NK-92 (cell line): ENCODE measurements around the gene RAB3C.

Experiments used
- DNase-seq: peaks from one replicate; lab custom pipeline; 2025; ENCODE audit not compliant: unreplicated experiment; lab: John Stamatoyannopoulos, UW

Gene RAB3C

DNA sequence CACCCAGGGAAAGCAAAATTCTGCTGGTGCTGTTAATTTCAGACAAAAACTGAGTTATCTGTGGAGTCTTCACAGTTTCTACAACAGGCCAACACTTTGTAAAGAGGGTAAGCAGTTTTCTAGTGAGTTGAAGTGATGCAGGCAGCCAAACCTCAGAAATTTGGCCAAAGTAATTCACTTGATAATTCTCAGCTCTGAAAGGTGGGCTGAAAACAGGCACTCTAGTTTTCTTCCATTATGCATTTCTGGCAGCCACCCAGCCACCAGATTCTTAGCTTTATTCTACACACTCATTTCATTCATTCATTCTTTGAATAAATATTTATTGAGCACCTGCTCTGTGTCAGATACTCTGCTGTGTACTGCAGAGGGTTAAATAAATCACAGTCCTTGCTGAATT lies 184.2 kb downstream of the RAB3C start:
- DNase-seq = no peak

DNA sequence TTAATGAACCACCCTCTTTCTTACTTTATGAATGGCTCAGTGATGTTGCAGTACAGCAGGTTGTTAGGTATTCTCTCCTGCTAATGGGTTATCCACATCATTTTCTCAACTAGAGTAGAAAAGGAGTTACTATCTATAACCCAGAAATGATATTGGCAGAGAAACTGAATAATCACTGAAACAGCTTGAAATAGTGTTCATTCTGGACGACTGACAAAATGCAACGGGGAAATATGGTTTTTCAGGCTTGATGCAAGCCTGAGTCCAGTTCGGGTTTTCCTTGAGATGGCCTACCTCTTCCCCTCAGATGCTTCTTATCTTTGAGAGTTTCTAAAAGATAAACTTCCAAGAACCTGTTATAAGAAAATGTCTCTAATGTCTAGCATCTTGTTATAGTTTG lies 187.3 kb downstream of the RAB3C start:
- no peak for DNase-seq

DNA sequence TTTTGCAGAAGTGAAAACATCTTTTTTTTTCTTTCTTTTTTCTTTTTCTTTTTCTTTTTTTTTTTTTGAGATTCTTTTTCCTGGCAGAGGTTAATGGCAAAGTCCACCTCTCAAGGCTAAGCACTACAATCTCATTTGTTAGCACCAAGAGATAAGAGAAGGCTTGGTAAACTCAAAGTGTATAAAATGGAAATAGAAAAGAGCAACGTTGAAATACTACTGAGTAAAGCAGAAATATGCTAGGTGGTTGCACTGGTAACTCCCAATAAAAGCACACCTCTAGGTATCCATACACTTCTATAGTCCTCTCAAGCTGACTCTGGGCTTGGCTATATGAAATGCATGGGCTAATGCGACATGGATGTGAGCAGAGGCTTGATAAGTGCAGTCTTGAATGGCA lies 188.9 kb downstream of the RAB3C start:
- DNase-seq = no peak

DNA sequence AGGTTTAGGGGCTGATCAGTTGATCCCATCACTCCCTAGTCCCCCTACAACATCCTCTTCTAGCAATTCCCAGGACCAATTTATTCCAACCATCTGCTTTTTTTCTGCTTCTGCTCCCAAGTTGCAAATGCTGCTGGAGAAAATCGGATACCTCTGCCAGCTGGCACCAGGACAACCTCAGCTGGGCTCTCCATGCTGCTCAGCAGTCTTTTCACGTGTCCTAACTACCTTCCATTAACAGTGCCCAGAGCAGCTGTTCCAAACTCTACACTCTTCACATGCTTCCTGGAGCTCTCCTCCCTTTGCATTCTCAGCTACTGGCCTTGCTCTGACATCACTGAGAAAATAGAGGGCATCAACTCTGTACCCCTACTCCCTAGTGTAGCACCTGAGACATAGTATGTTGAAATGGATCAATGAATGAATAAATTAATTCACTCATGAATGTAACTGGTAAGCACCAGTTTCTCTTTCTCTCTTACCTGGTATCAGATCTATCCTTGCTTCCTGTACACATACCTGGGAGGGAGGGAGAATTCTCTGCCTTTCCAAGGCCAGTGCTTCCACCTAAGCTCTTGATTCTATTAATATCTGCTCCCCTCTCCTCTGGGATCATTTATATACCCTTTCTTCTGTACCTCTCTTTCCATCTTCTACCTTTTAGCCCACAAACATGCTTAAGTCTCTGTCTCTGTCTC lies 191.0 kb downstream of the RAB3C start:
- no peak for DNase-seq

GRCh38 chr5:58774937-58775336 lies 192.1 kb downstream of the RAB3C start:
- DNase-seq = no peak

GRCh38 chr5:58775701-58776262 lies 192.9 kb downstream of the RAB3C start:
- DNase-seq = no peak

DNA sequence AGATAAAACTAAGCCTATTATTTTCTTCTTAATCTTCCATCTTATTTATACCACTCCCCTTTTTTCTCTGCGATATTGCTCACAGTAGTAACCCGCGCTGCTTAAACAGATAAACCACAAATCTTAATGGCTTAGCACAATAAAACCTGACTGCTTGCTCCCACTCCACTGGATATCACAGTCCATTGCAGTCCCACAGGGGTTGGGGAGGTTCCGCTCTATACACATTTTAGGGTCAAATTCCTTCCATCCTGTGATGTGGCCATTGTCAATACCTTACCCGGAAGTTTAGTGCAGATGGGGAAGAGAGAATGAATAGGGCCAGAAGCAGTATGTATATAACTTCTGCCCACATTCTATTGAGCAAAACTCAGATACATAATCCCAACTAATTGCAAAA lies 193.7 kb downstream of the RAB3C start:
- no peak for DNase-seq

GRCh38 chr5:58778888-58779287 lies 196.0 kb downstream of the RAB3C start:
- no peak for DNase-seq

- DNase-seq = no peak
Observed at GRCh38 chr5:58786035-58786434, 203.2 kb downstream of the RAB3C start.

DNA sequence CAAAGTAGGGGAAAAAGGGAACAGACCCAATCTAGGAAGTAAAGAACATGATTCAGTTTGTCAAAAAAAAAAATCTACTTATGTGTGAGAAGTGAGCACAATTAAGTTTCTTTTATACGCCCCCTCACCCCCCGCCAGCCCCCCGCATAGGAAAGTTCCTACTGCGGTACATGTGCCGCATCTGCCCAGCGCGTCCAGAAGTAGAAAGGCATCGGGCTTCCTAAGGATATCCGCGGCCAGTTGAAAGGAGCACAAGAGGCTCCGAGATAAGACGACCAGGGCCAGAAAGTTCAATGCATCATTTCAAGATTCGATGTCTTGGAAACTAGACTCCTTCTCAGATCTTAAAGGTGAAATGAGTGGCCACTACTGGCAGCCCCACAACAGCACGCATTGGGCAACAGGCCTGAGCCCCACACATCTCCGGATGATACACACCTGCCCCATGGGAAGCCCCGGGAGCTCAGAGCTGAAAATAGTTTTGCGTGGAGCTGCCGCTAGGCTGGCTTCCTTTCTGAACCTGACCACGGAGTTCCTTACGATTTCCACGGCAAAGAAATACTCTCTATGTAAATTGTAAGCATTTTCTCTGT lies 203.9 kb downstream of the RAB3C start:
- no peak for DNase-seq

DNA sequence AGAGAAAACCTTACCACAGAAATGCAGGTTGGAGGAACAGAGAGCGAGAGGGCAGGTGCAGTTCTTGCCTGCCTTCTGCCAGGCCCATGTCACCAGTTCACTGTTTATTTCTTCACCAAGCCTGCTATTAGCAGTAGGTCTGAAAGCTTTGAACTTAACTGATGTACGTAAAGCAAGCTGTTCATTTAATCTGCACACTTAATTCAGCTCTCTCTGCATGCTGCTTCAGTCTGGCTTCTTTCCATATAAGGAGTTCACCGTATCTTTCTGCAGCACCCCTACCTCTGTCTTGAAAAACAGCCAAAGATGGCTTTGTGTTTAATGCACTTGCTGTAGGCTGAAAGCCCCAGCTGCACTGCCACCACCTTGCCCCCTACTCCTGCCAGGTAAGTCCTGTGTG lies 205.1 kb downstream of the RAB3C start:
- no peak for DNase-seq

DNA sequence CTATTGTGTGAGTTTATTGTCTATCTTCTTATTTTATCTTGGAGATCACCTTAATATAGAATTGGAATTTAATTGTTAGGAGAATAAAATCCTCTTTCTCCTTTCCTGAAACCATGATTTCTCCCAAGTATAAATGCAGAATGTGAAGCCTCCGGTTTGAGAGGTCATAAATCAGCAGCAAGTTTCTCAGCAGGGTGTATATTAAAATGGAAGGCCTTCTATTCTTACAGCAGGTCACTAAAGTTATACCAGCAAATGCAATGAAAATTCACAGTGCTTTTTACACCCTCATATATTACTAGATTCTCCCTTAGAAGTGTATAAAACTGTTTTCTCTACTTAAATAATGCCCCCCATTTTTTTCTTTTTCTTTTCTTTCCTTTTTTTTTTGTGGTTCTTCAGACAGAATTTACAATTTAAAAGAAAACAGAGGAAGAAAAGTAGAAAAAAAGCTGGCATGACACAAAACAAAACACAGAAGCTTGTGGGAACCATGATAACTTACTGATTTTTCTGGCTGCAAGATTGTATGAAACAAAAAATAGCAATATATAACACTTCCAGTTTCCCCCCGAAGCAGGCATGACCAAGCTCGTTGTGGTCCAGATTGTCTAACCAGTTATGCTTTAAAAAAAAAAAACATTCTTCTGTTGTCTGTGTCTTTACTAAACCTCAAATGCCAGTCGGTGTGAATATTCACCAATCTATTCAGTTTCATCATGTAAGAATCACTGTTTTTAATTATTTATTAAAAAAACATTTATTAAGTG lies 211.2 kb downstream of the RAB3C start:
- no peak for DNase-seq

DNA sequence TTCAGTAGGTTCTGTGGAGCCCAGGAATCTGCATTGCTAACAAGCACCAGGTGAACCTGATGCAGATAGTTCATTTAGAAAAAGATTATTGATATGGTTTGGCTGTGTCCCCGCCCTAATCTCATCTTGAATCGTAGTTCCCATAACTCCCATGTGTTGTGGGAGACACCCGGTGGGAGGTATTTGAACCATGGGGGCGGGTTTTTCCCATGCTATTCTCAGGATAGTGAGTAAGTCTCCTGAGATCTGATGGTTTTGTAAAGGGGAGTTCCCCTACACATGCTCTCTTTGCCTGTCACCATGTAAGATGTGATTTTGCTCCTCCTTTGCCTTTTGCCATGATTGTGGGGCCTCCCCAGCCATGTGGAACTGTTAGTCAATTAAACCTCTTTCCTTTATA lies 212.0 kb downstream of the RAB3C start:
- no peak for DNase-seq

DNA sequence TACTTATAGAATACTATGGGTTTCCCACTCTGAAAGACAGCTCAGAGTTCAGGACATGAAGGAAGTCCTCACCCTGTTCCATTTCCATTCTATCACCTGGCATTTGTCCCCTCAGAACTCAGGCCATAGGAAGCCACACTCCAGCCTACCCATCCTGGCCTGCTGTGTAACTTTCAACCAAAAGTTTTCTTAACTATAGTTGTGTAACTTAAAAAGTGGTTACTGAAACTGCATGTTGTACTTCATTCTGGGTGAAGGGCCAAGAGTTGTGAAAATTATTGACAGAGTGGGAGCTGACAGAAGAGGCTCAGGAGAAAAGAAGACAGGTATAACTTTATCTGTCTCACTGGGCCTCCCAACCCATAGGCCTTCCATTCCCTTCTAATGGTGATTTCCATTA lies 212.5 kb downstream of the RAB3C start:
- DNase-seq = no peak

DNA sequence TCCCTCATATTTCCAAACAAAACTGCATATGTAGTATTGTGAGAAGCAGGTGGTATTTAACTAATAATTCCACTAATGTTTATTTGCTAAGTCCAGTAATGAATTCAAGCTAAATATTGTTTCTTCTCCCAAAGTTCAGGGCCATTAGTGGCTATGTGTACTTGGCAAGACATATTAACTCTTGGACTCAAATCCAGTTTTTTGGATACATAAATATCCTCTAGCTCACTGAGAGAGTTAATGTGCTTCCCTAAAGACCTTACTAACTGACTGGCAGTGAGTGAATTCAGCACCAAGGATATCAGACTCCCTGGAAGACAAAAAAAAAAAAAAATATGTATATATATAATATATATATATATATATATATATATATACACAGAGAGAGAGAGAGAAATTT lies 214.1 kb downstream of the RAB3C start:
- no peak for DNase-seq

GRCh38 chr5:58800356-58800755 lies 217.5 kb downstream of the RAB3C start:
- DNase-seq = no peak

DNA sequence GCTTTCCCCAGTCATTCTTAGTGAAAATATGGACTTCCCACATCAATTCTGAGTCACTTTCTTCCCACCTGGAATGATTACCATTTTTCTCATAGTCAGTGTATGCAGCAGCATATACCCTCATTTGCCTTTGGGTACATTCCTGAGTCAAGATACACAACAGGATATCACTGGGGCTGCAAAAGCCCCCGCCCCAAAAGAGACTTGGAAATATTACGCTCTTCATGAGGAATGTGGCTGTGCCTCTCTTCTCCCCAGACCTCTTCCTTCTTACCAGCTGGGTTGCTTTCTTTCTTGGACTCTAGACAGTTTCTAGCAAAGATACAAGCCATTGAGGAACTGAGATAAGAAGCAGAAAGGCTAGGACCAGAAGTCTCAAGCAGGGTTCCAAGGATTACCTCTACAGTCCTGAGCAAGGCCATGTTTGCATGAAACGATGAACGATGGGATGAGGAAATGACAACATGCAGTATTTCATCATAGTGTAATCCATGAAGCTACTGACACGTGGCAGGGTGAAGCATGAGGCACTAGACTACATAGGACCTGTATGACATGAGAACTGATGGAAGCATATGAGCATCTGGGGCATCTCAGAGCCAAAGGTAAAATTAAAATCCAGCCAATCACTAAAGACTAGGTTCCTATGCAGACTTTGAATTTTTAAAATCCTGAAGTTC lies 218.1 kb downstream of the RAB3C start:
- DNase-seq = no peak

DNA sequence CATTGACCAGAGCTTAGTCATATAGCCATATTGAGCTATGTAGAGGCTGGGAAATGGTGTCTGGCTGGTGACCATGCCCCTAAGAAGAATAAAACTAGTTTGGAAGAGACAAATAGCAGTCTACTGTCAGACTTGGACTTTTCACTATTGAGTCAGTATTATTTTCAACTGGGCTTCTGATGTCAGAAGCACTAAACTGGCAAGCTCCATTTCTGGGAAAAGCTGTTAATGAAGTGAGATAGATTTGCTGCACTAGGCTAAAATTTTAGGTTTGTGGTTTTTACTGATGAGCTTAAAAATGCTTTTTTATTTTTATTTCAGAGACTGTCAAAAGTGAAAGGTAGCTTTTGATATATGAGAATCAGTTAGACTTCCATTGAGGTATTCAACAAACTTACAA lies 220.2 kb downstream of the RAB3C start:
- DNase-seq = no peak

DNA sequence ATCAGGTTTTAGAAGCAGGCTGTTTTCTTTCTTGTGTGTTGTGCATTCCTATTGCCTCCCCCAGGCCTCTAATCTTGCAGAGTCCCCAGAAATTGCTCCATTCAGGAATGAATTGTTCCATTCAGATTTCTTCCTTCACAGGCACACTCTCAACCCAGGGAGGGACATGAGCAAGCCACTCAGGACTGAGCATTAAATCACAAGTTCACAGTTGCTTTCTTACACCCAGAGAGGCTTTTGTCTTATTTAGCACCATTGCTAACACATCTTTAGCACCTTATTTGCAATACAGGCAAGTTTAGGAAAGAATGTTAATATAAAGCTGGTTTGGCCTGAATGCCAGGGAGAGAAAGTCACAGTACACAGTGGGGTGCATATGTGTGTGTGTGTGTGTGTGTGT lies 221.4 kb downstream of the RAB3C start:
- DNase-seq = no peak

DNA sequence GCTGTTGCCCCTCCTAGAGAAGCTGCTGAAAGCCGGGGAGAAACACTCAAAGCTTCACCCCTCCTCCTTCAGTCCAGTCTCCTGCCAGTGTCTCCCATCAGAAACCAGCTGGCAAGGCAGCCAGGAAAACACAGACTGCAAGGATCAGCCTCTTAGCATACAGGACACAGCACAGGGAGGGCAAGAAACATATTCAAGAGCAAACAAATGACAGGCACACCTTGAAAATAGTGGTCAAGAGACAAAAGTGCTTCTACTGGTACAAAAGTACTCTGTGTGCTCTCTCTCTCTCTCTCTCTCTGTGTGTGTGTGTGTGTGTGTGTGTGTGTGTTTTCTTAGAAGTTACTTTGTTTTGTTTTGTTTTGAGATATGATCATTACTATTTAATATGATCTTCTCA lies 227.2 kb downstream of the RAB3C start:
- DNase-seq = no peak

- DNase-seq = no peak
Observed at GRCh38 chr5:58813855-58814254, 231.0 kb downstream of the RAB3C start.
